Measurements from ENCODE around the gene GDPGP1.

Gene GDPGP1

GRCh38 chr15:90191344-90191687 lies 42.7 kb upstream of the GDPGP1 start:
- Histone ChIP-seq H3K9me3 (ENCODE audit: low read depth, low read length) (no peaks in the 10 kb centered on the region), H3K4me3 (no peak overlapping the region), H3K27ac (no peak overlapping the region), H3K9ac (ENCODE audit: insufficient read length) (no peak overlapping the region), H3K36me3 (ENCODE audit: insufficient read depth, low read length) (no peaks in the 10 kb centered on the region)
- DNase-seq (ENCODE audit: low read depth, low spot score), result no peak
- TF ChIP-seq FOXP2 (optimal IDR thresholded peaks at IDR 0.05; ENCODE audit: control extremely low read depth, extremely low read length, insufficient read depth) (no peak), EZH2 (IDR thresholded peaks at IDR 0.05) (no peak), POLR2AphosphoS5 (IDR thresholded peaks at IDR 0.05; ENCODE audit: borderline replicate concordance, low read depth, low read length) (no peak)

GRCh38 chr15:90191794-90192509 lies 42.1 kb upstream of the GDPGP1 start:
- Histone ChIP-seq H3K9ac (ENCODE audit: insufficient read length) (no peak overlapping the region), H3K27ac (no peak overlapping the region), H3K4me3 (no peak overlapping the region), H3K36me3 (ENCODE audit: insufficient read depth, low read length) (no peaks in the 10 kb centered on the region), H3K9me3 (ENCODE audit: low read depth, low read length) (no peaks in the 10 kb centered on the region)
- DNase-seq (ENCODE audit: low read depth, low spot score), result no peak
- TF ChIP-seq FOXP2 (optimal IDR thresholded peaks at IDR 0.05; ENCODE audit: control extremely low read depth, extremely low read length, insufficient read depth) (no peak), POLR2AphosphoS5 (IDR thresholded peaks at IDR 0.05; ENCODE audit: borderline replicate concordance, low read depth, low read length) (no peak), EZH2 (IDR thresholded peaks at IDR 0.05) (no peak)

DNA sequence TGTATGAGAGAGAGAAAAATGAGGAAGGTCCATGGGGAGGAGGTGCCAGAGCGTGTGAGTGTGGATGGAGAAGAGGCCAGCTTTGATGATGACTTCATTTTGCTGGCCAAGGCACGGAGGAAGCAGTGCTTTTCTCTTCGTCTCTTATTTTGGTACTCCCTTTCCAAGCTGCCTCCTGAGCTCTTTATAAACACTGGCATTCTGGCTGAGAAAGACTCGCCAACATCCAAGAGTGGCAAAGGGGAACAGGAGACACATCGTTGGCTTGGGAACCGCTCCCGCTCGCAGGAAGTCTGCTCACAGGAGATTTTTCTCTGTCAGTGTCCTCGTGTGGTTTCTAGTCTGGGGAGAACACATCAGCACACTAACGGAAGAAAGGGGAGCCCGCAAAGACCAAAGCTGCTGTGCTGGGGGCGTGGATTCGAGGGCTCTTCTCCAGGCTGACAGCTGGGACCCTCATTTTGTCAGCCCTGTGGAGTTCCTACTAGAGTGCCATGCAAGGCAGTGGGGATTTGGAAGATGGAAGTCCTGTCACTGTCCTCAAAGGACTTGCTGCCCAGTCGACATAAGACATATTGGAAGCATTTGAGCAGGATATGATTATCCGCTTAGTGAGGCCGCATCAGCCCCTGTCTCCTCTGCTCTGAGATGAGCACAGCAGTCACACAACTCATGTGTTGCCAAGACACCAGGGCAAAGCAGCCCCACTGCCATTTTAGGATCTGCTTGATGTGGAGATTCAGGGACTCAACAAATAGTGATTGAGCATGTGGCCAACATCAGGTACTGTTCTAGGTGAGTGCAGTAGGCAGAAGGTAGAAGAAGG lies 40.8 kb upstream of the GDPGP1 start:
- Histone ChIP-seq H3K4me3 (no peak overlapping the region), H3K27ac (no peak overlapping the region), H3K9me3 (ENCODE audit: low read depth, low read length) (no peaks in the 10 kb centered on the region), H3K9ac (ENCODE audit: insufficient read length) (no peak overlapping the region), H3K36me3 (ENCODE audit: insufficient read depth, low read length) (no peaks in the 10 kb centered on the region)
- no peak for TF ChIP-seq EZH2 (IDR thresholded peaks at IDR 0.05)
- no peak for TF ChIP-seq FOXP2 (optimal IDR thresholded peaks at IDR 0.05; ENCODE audit: control extremely low read depth, extremely low read length, insufficient read depth)
- no peak for TF ChIP-seq POLR2AphosphoS5 (IDR thresholded peaks at IDR 0.05; ENCODE audit: borderline replicate concordance, low read depth, low read length)
- no peak for DNase-seq (ENCODE audit: low read depth, low spot score)

DNA sequence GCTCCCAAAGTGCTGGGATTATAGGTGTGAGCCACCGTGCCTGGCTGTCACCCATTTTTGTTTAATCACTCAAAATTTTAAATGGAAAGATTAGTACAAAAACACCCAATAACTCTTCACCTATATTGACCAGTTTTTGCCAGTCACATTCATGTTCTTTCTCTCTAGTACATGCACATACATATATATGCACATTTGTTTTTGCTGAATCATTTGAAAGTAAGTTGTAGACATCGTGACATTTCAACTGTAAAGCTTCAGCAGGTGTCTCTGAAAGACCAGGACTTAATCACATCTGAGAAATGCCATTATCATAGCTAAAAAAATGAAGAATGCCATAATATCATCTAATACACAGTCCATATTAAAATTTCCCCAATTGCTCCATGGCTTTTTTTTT lies 39.4 kb upstream of the GDPGP1 start:
- TF ChIP-seq FOXP2 (optimal IDR thresholded peaks at IDR 0.05; ENCODE audit: control extremely low read depth, extremely low read length, insufficient read depth), result no peak
- no peak for TF ChIP-seq EZH2 (IDR thresholded peaks at IDR 0.05)
- TF ChIP-seq POLR2AphosphoS5 (IDR thresholded peaks at IDR 0.05; ENCODE audit: borderline replicate concordance, low read depth, low read length), result no peak
- DNase-seq (ENCODE audit: low read depth, low spot score), result no peak
- no peaks in the 10 kb centered on the region for H3K36me3 ChIP-seq (ENCODE audit: insufficient read depth, low read length)
- no peaks in the 10 kb centered on the region for H3K9me3 ChIP-seq (ENCODE audit: low read depth, low read length)
- no peak overlapping the region for H3K27ac ChIP-seq
- H3K4me3 ChIP-seq, result no peak overlapping the region
- no peak overlapping the region for H3K9ac ChIP-seq (ENCODE audit: insufficient read length)

DNA sequence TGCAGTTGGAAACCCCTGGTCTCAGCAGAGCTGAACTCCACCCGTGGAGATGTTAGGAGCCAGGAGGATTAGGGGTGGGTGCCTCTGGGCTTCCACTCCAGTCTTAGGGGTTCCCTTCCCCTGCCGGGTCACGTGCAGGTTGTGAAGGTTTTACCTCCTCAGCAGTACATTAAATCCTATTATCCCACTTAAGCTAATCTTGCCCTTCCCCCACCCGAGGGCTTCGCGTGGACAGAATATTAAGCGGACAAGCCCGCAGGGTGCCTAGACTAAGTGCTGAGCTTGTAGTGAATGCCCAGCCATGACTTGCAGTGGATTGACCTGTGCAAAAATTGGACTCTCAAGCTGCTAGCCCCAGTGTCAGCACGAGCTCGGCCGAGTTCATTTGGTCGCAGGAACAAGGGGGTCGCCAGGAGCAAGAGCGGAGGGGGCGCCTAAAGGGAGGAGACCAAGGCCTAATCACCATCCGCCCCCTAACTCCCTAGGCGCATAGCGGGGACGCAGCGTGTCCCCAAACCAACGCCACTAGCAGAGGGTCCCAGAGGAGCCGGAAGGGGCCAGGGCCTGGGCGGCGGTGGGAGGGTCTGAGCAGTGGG lies 33.4 kb upstream of the GDPGP1 start:
- TF ChIP-seq FOXP2 (optimal IDR thresholded peaks at IDR 0.05; ENCODE audit: control extremely low read depth, extremely low read length, insufficient read depth), result no peak
- TF ChIP-seq POLR2AphosphoS5 (IDR thresholded peaks at IDR 0.05; ENCODE audit: borderline replicate concordance, low read depth, low read length), result no peak
- TF ChIP-seq EZH2 (IDR thresholded peaks at IDR 0.05), result no peak
- no peak for DNase-seq (ENCODE audit: low read depth, low spot score)
- Histone ChIP-seq H3K27ac (no peak overlapping the region), H3K36me3 (ENCODE audit: insufficient read depth, low read length) (no peaks in the 10 kb centered on the region), H3K9ac (ENCODE audit: insufficient read length) (peak overlapping the region; percentile 69), H3K9me3 (ENCODE audit: low read depth, low read length) (no peaks in the 10 kb centered on the region), H3K4me3 (peak overlapping the region; percentile 88)

GRCh38 chr15:90201130-90201943 lies 32.7 kb upstream of the GDPGP1 start, which contains the start of gene SEMA4B:
SEMA4B (plus strand) TSS chr15:90201330; CDS start chr15:90201579, 249 bp downstream.
- no peak for DNase-seq (ENCODE audit: low read depth, low spot score)
- Histone ChIP-seq H3K4me3 (peak within 1 kb of the TSS; percentile 88), H3K27ac (no peak within 1 kb of the TSS), H3K36me3 (ENCODE audit: insufficient read depth, low read length) (no peaks in the 10 kb centered on the region), H3K9me3 (ENCODE audit: low read depth, low read length) (no peaks in the 10 kb centered on the region), H3K9ac (ENCODE audit: insufficient read length) (peak within 1 kb of the TSS; percentile 69)
- TF ChIP-seq POLR2AphosphoS5 (IDR thresholded peaks at IDR 0.05; ENCODE audit: borderline replicate concordance, low read depth, low read length) (peak; percentile 66), FOXP2 (optimal IDR thresholded peaks at IDR 0.05; ENCODE audit: control extremely low read depth, extremely low read length, insufficient read depth) (no peak), EZH2 (IDR thresholded peaks at IDR 0.05) (no peak)

GRCh38 chr15:90201944-90202375 lies 32.0 kb upstream of the GDPGP1 start:
- Histone ChIP-seq H3K9me3 (ENCODE audit: low read depth, low read length) (no peaks in the 10 kb centered on the region), H3K27ac (no peak overlapping the region), H3K9ac (ENCODE audit: insufficient read length) (peak overlapping the region; percentile 69), H3K4me3 (peak overlapping the region; percentile 88), H3K36me3 (ENCODE audit: insufficient read depth, low read length) (no peaks in the 10 kb centered on the region)
- TF ChIP-seq FOXP2 (optimal IDR thresholded peaks at IDR 0.05; ENCODE audit: control extremely low read depth, extremely low read length, insufficient read depth) (no peak), EZH2 (IDR thresholded peaks at IDR 0.05) (no peak), POLR2AphosphoS5 (IDR thresholded peaks at IDR 0.05; ENCODE audit: borderline replicate concordance, low read depth, low read length) (no peak)
- no peak for DNase-seq (ENCODE audit: low read depth, low spot score)
